Stimulated activated effector memory CD8-positive, alpha-beta T cell treated with anti-CD3 and anti-CD28 coated beads, Interleukin-12 subunit alpha, Interleukin-12 subunit beta, amount 100 ng/mL, for 72 hours (primary cell): ENCODE data around the gene OR56B1.
"Not testable (repeated sequence)": the region's sequence is repeated elsewhere in the genome, so short reads cannot be mapped to it uniquely, and the experiment has no call there.

ENCODE experiments used
- ATAC-seq: fragments of 150-1000 bp; cut with Tn5 transposase; 2 replicates; pipeline ENCODE4 v1.10.0; 2021
- DNase-seq, 2 donors: peaks; one replicate each; pipeline ENCODE4 v3.0.0; 2021 to 2022; ENCODE audit warnings: low spot score in 2 of 2
- H3K27ac Mint-ChIP-seq: one replicate; pipeline ENCODE4 v1.8.0; 2022; ENCODE audit warnings: mild to moderate bottlenecking, mixed read lengths
- H3K36me3 Mint-ChIP-seq: one replicate; pipeline ENCODE4 v1.8.0; 2022; ENCODE audit warnings: mild to moderate bottlenecking, mixed read lengths
- H3K4me1 Mint-ChIP-seq: one replicate; pipeline ENCODE4 v1.8.0; 2022; ENCODE audit warnings: mixed read lengths
- H3K4me3 Mint-ChIP-seq: one replicate; pipeline ENCODE4 v1.8.0; 2022; ENCODE audit warnings: mild to moderate bottlenecking, mixed read lengths
- H3K9me3 Mint-ChIP-seq: one replicate; pipeline ENCODE4 v1.8.0; 2022; ENCODE audit warnings: mixed read lengths

Gene OR56B1, protein sequence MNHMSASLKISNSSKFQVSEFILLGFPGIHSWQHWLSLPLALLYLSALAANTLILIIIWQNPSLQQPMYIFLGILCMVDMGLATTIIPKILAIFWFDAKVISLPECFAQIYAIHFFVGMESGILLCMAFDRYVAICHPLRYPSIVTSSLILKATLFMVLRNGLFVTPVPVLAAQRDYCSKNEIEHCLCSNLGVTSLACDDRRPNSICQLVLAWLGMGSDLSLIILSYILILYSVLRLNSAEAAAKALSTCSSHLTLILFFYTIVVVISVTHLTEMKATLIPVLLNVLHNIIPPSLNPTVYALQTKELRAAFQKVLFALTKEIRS

DNA sequence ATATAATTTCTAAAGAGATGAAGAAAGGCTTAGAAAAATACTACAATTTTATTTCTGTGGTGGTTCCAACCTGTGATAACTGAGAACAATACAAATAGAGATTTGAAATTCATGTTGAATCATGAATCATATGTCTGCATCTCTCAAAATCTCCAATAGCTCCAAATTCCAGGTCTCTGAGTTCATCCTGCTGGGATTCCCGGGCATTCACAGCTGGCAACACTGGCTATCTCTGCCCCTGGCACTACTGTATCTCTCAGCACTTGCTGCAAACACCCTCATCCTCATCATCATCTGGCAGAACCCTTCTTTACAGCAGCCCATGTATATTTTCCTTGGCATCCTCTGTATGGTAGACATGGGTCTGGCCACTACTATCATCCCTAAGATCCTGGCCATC lies at the start of gene OR56B1:
Gene OR56B1 (plus strand): TSS at position 53 of the 400 bp plus-strand sequence. CDS start 69 bp downstream, at position 122.
- DNase-seq (no peak), ATAC-seq (no peak)
- Mint-ChIP-seq H3K27ac (no peak within 1 kb of the TSS), H3K4me1 (no peaks in the 10 kb centered on the region), H3K36me3 (no peaks in the 10 kb centered on the region), H3K9me3 (peaks cover 7% of the 10 kb centered on the region), H3K4me3 (no peak within 1 kb of the TSS)

DNA sequence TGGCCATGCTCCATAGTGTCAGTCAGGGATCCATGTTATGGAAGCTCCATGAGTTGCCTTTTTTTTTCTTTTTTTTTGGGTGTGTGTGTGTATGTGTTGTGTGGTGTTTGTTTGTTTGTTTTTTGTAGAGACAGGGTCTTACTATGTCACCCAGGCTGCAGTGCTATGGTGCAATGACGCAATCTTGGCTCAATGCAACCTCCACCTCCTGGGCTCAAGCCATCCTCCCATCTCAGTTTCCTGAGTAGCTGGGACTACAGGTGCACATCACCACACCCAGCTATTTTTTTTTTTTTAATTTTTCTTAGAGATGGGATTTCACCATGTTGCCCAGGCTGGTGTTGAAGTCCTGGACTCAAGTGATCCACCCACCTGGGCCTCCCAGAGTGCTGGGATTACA lies 47.8 kb upstream of the OR56B1 start:
- peaks cover 41% of the 10 kb centered on the region for H3K36me3 Mint-ChIP-seq
- H3K27ac Mint-ChIP-seq: no peak overlapping the region
- H3K4me1 Mint-ChIP-seq: peaks cover 67% of the 10 kb centered on the region
- no peak overlapping the region for H3K4me3 Mint-ChIP-seq
- no peaks in the 10 kb centered on the region for H3K9me3 Mint-ChIP-seq
- DNase-seq (no peak), ATAC-seq (no peak)

DNA sequence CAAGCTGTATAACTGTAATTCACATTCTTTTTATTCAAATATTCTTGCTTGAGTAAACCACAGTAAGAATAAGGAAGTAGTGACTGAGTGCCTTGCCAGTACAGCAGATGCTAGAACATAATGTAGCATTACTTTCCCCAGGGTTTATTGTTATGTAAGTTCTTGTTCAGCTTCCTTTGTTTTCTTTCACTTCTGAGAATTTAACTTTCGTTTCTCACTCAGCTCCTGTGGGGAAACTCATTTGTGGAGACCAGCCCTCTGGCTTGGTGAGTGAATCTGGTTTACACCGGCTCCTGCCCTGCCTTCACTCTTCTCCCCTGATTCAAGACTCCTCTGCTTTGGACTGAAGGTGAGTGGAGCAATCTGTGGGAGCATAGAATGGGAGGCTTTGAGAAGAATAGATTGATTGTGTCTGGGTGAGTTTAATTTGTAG lies 46.7 kb upstream of the OR56B1 start, which contains the start of gene TRIM22:
Gene TRIM22 (plus strand): TSS at position 240 of the 433 bp plus-strand sequence. CDS start 6,443 bp downstream, outside the sequence.
- peak within 1 kb of the TSS; percentile 93 for H3K4me3 Mint-ChIP-seq
- DNase-seq: peak in 1 of 2 donors; percentile 74
- H3K27ac Mint-ChIP-seq: peak within 1 kb of the TSS; percentile 95
- H3K9me3 Mint-ChIP-seq: no peaks in the 10 kb centered on the region
- H3K4me1 Mint-ChIP-seq: peaks cover 65% of the 10 kb centered on the region
- H3K36me3 Mint-ChIP-seq: peaks cover 34% of the 10 kb centered on the region
- ATAC-seq: peak; percentile 79

DNA sequence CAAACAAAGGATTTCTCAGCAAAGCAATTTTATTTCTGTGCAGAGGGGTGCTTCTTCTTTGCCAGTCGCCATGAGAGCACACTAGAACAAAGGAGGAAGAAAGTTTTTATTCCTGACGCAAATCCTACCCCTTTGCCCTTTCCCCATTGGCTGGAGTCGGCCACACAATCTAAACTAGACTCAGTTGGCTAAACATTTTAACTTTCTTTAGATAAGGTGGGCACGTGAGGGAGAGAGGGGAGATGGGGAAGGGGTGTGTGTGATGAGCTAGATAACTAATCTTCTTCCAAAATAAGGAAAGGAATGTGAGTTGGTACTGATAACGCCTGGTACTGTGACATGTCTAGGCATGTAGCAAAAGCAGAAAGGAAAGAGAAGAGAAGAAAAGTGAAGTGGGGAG lies 46.0 kb upstream of the OR56B1 start:
- Mint-ChIP-seq H3K27ac (peak overlapping the region; percentile 95), H3K36me3 (peaks cover 31% of the 10 kb centered on the region), H3K4me3 (peak overlapping the region; percentile 93), H3K9me3 (no peaks in the 10 kb centered on the region), H3K4me1 (peaks cover 65% of the 10 kb centered on the region)
- ATAC-seq: no peak
- no peak for DNase-seq

DNA sequence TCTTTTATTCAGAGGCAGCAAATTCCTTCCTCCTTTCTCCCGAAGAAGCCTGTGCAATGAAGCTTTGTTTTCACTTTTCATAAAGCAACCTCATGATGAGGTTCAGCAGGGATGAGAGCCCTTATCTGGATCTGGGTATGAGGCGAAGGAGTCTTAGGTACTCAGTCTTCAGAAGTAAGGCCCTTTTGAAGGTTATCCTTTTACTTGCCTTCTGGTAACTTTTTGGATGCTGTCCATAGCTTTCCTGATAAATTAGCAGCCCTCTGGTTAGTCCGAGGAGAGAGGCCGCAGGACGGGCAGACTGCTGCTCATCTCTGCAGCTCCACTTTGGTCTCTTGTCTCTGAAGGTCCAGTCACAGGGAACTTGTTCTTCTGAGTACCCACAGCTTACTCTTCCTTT lies 45.5 kb upstream of the OR56B1 start:
- Mint-ChIP-seq H3K9me3 (no peaks in the 10 kb centered on the region), H3K36me3 (peaks cover 33% of the 10 kb centered on the region), H3K27ac (peak overlapping the region; percentile 95), H3K4me3 (peak overlapping the region; percentile 93), H3K4me1 (peaks cover 65% of the 10 kb centered on the region)
- peak; percentile 5 for ATAC-seq
- no peak for DNase-seq

DNA sequence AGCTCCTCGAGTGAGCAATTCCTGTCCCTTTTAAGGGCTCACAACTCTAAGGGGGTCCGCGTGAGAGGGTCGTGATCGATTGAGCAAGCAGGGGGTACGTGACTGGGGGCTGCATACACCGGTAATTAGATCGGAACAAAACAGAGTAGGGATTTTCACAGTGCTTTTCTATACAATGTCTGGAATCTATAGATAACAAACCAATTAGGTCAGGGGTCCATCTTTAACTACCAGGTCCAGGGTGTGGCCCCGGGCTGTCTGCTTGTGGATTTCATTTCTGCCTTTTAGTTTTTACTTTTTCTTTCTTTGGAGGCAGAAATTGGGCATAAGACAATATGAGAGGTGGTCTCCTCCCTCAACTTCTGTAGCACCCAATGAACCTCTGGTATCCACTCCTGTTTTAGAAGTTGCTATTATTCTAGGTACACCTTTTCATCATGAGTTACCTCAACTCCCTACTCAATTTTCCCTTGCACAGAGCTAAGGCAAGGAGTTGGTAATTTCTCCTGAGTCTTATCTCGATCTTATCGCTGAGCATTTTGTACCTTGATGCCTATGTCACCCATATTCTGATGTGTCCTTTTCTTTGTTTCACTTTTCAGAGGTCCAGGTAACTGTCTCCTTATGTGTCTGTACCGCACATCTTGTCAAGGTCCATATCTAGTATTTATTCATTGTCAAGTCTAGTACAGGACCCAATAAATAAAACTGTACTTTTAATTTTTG lies 44.8 kb upstream of the OR56B1 start:
- peak overlapping the region; percentile 93 for H3K4me3 Mint-ChIP-seq
- H3K4me1 Mint-ChIP-seq: peaks cover 67% of the 10 kb centered on the region
- ATAC-seq, H3K9me3 Mint-ChIP-seq, DNase-seq: not testable (repeated sequence)
- H3K36me3 Mint-ChIP-seq: peaks cover 40% of the 10 kb centered on the region
- peak overlapping the region; percentile 95 for H3K27ac Mint-ChIP-seq

DNA sequence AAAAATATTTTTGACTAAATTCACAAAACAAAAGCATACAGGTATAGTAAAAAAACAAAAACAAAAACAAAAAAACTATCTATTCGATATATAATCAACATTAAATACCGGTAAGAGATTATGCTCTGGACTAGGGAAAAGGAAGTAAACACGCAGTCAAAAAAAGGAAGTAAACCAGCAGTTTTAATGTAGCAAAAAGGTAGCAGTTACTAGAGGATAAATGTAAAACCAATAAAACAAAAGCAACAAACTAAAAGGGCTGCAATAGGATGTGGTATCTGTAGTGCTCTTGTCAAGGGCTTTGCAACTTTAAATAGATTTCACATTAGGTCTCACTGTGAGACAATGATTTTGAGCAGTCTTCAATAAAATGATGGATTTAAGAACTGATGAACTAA lies 44.3 kb upstream of the OR56B1 start:
- DNase-seq (no peak), ATAC-seq (no peak)
- Mint-ChIP-seq H3K9me3 (no peaks in the 10 kb centered on the region), H3K36me3 (peaks cover 45% of the 10 kb centered on the region), H3K27ac (peak overlapping the region; percentile 95), H3K4me3 (peak overlapping the region; percentile 93), H3K4me1 (peaks cover 70% of the 10 kb centered on the region)

DNA sequence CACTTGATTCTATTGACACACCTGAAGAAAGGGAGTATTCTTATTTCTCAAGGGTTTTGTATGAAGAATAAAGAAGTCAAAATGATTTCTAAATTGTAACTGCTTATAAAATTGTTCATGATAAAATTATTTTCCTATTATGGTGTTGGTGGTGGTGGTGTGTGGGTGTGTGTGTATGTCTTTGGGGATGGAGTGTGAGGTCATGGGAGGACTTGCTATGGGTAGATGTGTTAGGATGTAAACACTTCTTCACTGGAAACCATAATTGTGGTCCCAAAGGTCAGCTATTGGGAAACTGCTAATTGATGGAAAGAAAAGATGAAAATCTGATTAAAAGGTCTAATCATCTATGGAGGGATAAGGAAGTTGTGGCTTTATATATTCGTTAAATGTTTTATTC lies 41.6 kb upstream of the OR56B1 start:
- DNase-seq: no peak
- Mint-ChIP-seq H3K9me3 (no peaks in the 10 kb centered on the region), H3K4me3 (peak overlapping the region; percentile 9), H3K36me3 (peaks cover 68% of the 10 kb centered on the region), H3K27ac (peak overlapping the region; percentile 17), H3K4me1 (peaks cover 62% of the 10 kb centered on the region)
- ATAC-seq: no peak

DNA sequence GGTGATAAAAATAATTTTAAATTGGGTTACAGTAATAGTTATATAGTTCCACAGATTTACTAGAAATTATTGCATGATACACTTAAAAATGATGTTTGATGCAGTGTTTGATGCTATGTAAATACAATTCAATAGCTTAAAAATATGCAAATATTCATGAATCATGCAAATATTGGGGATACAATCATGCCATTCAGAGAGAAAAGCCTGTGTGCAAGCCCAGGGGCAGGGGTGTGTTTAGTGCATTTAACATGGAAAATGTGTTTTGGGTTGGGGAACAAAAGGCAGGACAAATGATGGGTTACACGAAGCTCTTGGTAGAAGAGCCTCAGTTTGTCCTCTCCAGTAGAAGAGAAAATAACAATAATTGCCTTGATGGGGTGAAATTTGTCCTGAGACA lies 40.7 kb upstream of the OR56B1 start:
- H3K4me1 Mint-ChIP-seq: peaks cover 53% of the 10 kb centered on the region
- H3K4me3 Mint-ChIP-seq: peak overlapping the region; percentile 9
- DNase-seq (no peak), ATAC-seq (no peak)
- peaks cover 73% of the 10 kb centered on the region for H3K36me3 Mint-ChIP-seq
- H3K9me3 Mint-ChIP-seq: no peaks in the 10 kb centered on the region
- peak overlapping the region; percentile 17 for H3K27ac Mint-ChIP-seq

DNA sequence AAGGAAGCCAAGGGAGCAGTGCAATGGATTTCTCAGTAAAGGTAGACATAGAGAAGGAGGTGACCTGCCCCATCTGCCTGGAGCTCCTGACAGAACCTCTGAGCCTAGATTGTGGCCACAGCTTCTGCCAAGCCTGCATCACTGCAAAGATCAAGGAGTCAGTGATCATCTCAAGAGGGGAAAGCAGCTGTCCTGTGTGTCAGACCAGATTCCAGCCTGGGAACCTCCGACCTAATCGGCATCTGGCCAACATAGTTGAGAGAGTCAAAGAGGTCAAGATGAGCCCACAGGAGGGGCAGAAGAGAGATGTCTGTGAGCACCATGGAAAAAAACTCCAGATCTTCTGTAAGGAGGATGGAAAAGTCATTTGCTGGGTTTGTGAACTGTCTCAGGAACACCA lies 40.0 kb upstream of the OR56B1 start:
- Mint-ChIP-seq H3K36me3 (peaks cover 73% of the 10 kb centered on the region), H3K27ac (peak overlapping the region; percentile 17), H3K4me3 (no peak overlapping the region), H3K4me1 (peaks cover 47% of the 10 kb centered on the region), H3K9me3 (no peaks in the 10 kb centered on the region)
- ATAC-seq (no peak), DNase-seq (no peak)

DNA sequence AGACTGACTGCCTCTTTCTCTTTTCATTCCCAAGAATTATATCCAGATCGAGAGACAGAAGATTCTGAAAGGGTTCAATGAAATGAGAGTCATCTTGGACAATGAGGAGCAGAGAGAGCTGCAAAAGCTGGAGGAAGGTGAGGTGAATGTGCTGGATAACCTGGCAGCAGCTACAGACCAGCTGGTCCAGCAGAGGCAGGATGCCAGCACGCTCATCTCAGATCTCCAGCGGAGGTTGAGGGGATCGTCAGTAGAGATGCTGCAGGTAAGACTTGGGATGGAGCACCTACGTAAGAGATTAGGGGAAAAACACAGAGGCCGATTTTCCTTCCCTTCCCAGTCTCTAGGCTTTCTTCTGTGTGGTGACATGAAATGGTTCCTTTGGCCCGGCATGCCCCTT lies 38.0 kb upstream of the OR56B1 start:
- Mint-ChIP-seq H3K9me3 (no peaks in the 10 kb centered on the region), H3K4me3 (no peak overlapping the region), H3K4me1 (peaks cover 35% of the 10 kb centered on the region), H3K36me3 (peaks cover 78% of the 10 kb centered on the region), H3K27ac (peak overlapping the region; percentile 17)
- DNase-seq (no peak), ATAC-seq (no peak)

DNA sequence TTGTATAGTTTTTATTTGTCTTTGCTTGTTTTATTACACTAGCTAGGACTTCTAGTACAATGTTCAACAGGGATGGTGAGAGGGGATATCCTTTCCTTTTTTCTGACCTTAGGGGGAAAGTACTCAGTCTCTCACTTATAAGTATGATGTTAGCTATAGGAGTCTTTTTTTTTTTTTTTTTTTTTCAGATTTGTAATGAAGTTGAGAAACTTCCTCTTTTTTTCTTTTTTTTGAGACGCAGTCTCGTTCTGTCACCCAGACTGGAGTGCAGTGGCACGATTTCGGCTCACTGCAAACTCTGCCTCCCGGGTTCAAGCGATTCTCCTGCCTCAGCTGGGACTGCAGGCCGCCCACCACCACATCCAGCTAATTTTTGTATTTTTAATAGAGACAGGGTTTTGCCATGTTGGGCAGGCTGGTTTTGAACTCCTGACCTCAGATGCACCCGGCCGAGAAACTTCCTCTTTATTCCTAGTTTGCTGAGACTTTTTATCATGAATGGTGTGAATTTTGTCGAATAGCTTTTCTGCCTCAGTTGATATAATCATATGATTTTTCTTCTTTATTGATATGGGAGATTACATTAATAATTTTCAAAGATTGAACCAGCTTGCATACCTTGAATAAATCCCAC lies 35.7 kb upstream of the OR56B1 start:
- DNase-seq (no peak), ATAC-seq (no peak)
- no peak overlapping the region for H3K4me3 Mint-ChIP-seq
- H3K36me3 Mint-ChIP-seq: peaks cover 94% of the 10 kb centered on the region
- no peak overlapping the region for H3K27ac Mint-ChIP-seq
- H3K9me3 Mint-ChIP-seq: no peaks in the 10 kb centered on the region
- H3K4me1 Mint-ChIP-seq: peaks cover 34% of the 10 kb centered on the region

DNA sequence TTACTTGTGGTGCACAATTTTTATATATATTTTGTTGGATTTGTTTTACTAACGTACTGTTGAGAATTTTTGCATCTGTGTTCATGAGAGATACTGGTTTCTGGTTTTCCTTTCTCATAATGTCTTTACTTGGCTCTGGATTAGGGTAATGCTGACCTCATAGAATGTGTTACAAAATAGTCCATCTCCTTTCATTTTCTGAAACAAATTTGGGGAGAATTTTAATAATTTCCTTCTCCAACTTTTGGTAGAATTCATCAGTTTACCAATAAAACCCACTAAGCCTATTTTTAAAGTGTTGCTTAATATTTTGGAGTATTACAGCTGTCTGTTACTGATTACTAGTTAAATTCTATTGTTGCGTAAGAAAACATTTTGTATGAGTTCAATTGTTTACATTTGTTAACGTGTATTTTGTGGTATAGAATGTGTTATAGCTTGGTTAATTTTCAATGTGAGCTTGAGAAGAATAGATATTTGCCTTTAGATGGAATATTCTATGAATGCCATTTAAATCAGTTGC lies 35.1 kb upstream of the OR56B1 start:
- Mint-ChIP-seq H3K27ac (no peak overlapping the region), H3K36me3 (peaks cover 95% of the 10 kb centered on the region), H3K4me3 (no peak overlapping the region), H3K4me1 (peaks cover 35% of the 10 kb centered on the region), H3K9me3 (no peaks in the 10 kb centered on the region)
- no peak for ATAC-seq
- DNase-seq: no peak

DNA sequence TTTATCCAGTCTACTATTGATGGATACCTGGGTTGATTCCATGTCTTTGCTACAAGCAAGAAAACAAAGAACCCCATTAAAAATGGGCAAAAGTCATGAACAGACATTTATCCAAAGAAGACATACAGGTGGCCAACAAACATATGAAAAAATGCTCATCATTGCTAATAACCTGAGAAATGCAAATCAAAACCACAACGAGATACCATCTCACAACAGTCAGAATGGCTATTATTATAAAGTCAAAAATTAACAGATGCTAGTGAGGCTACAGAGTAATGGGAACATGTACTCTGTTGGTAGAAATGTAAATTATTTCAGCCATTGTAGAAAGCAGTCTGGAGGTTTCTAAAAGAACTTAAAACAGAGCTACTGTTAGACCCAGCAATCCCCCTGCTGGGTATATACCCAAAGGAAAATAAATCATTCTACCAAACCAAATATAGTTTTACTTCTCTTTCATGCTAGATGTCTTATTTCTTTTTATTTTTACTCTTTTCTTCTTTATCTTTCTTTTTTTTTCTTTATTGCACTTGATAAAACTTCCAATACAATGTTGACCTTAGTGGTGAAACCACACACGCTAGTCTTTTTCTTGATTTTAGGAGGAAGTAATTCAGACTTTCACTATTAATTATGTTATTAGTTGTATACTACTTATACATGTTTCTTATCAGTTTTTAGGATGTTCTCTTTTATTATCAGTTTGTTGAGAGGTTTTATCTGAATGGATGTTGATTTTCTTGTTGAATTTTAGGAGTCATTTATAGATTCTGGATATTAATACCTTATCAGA lies 32.3 kb upstream of the OR56B1 start:
- Mint-ChIP-seq H3K36me3 (peaks cover 95% of the 10 kb centered on the region), H3K4me3 (peak overlapping the region; percentile 6), H3K4me1 (peaks cover 33% of the 10 kb centered on the region), H3K9me3 (no peaks in the 10 kb centered on the region), H3K27ac (peak overlapping the region; percentile 54)
- no peak for ATAC-seq
- DNase-seq: no peak

DNA sequence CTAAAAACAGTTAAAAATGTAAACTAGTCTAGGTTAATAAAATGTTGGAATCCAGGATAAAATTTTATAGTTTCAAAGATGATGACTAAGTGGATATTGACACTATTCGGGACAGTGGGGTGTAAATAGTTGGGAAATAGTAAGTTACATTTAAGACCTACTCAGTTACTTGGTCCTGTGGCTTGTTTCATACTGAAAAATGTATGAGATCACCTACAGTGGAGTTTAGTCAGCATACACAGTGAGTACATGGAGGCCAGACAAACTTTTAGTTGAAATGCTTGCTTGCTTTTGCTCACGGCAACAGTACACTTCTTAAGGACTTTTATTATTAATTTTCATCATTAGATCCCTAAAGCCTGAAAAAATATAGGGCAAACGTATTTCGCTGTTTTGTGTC lies 30.6 kb upstream of the OR56B1 start:
- H3K9me3 Mint-ChIP-seq: no peaks in the 10 kb centered on the region
- H3K4me3 Mint-ChIP-seq: no peak overlapping the region
- H3K4me1 Mint-ChIP-seq: peaks cover 33% of the 10 kb centered on the region
- DNase-seq: no peak
- H3K27ac Mint-ChIP-seq: peak overlapping the region; percentile 54
- peak; percentile 90 for ATAC-seq
- H3K36me3 Mint-ChIP-seq: peaks cover 94% of the 10 kb centered on the region
